Gastroesophageal sphincter (tissue), 4 donors: Measurements from ENCODE around the gene HOXD13. TPM values are rescaled to one million over a fixed set of nuclear protein-coding genes. Genes with fewer than 3 reads are reported as not detected.
A peak's percentile ranks its signal among the peaks of the same experiment; 100 is the strongest.

Experiments
- ATAC-seq: fragments of 150-250 bp; one replicate; pipeline ENCODE4 v1.9.1; 2016; ENCODE audit warnings: mild to moderate bottlenecking, moderate library complexity
- H3K27ac ChIP-seq, 4 donors: fragments of 200-600 bp; sonication (generic) in 3 of 4; 1 replicate in 3 of 4; 2 replicates in 1 of 4; pipeline ENCODE4 v1.5.1; 2016 to 2019
- H3K27me3 ChIP-seq: fragments of 200-600 bp; sonication (generic); one replicate; pipeline ENCODE4 v1.5.1; 2019
- H3K36me3 ChIP-seq, 2 donors: fragments of 200-600 bp; sonication (generic); one replicate each; pipeline ENCODE4 v1.5.1; 2019; ENCODE audit warnings: control low read depth in 1 of 2
- H3K4me1 ChIP-seq, 3 donors: fragments of 200-600 bp; sonication (generic); 1 replicate in 2 of 3; 2 replicates in 1 of 3; pipeline ENCODE4 v1.5.1; 2016 to 2019; ENCODE audit warnings: control low read depth in 2 of 3
- H3K4me3 ChIP-seq, 2 donors: fragments of 200-600 bp; sonication (generic); one replicate each; pipeline ENCODE4 v1.5.1; 2019; ENCODE audit warnings: mild to moderate bottlenecking in 1 of 2, moderate library complexity in 1 of 2
- H3K9me3 ChIP-seq, 3 donors: fragments of 200-600 bp; sonication (generic); one replicate each; pipeline ENCODE4 v1.5.1; 2017 to 2019; ENCODE audit warnings: control low read depth in 2 of 3
- CTCF ChIP-seq, 4 experiments: fragments of 200-600 bp in 2 of 4; fragments of 450-650 bp in 2 of 4; sonication (generic) in 1 of 4; IDR thresholded peaks; one replicate each; pipeline ENCODE4 v1.5.1; 2017 to 2019; ENCODE audit warnings: antibody characterized with exemption in 4 of 4, mild to moderate bottlenecking in 2 of 4, moderate library complexity in 2 of 4
- EP300 ChIP-seq: sonication (generic); formaldehyde crosslinking; IDR thresholded peaks from one replicate; pipeline ENCODE4 v1.6.1; 2017; ENCODE audit warnings: antibody characterized with exemption, mild to moderate bottlenecking
- POLR2A ChIP-seq, 2 donors: fragments of 450-650 bp; IDR thresholded peaks; one replicate each; pipeline ENCODE4 v1.6.1; 2017; ENCODE audit warnings: antibody characterized with exemption in 2 of 2, mild to moderate bottlenecking in 2 of 2, moderate library complexity in 1 of 2
- POLR2AphosphoS5 ChIP-seq: sonication (generic); formaldehyde crosslinking; IDR thresholded peaks from one replicate; pipeline ENCODE4 v1.6.1; 2017; ENCODE audit warnings: antibody characterized with exemption
- WGBS, 2 donors: methylation state at CpG; one replicate each; pipeline ENCODE4 v1.1.5; 2018; ENCODE audit warnings: low coverage in 1 of 2; 5-methylcytosine and 5-hydroxymethylcytosine counted together
- total RNA-seq, 4 donors: library from RNA; depleted of rRNA; stranded (reverse); fragments of >200 nt; gene quantifications; one replicate each; pipeline ENCODE4 v1.1.0, GENCODE V29; 2016

Gene HOXD13
- total RNA-seq, 4 donors from 2014 or later, result not detected

- H3K27me3 ChIP-seq, result peaks cover 100% of the 10 kb centered on the region
- TF ChIP-seq EP300, result no peak
- no peak for TF ChIP-seq POLR2AphosphoS5
- no peak for TF ChIP-seq POLR2A (IDR thresholded peaks at IDR 0.05)
- TF ChIP-seq CTCF (IDR thresholded peaks at IDR 0.05), result no peak
- H3K27ac ChIP-seq, result no peak overlapping the region
- peaks cover 0 to 49% (median 24%) of the 10 kb centered on the region in 3 donors for H3K4me1 ChIP-seq
- no peaks in the 10 kb centered on the region for H3K9me3 ChIP-seq
- no peak overlapping the region for H3K4me3 ChIP-seq
- H3K36me3 ChIP-seq, result no peaks in the 10 kb centered on the region
- 3 to 4% methylated on average over 8 to 12 of the region's 12 CpGs for WGBS, 2 donors
- no peak for ATAC-seq
Observed at GRCh38 chr2:176094349-176094748, 1.8 kb downstream of the HOXD13 start.

- 7 to 14% methylated on average over 3 to 5 of the region's 5 CpGs for WGBS, 2 donors
- H3K27ac ChIP-seq, result no peak overlapping the region
- peaks cover 100% of the 10 kb centered on the region for H3K27me3 ChIP-seq
- H3K4me1 ChIP-seq, result peaks cover 0 to 60% (median 24%) of the 10 kb centered on the region in 3 donors
- no peak for TF ChIP-seq POLR2A (IDR thresholded peaks at IDR 0.05)
- no peak for TF ChIP-seq CTCF (IDR thresholded peaks at IDR 0.05)
- TF ChIP-seq POLR2AphosphoS5, result no peak
- no peak for TF ChIP-seq EP300
- H3K4me3 ChIP-seq, result no peak overlapping the region
- no peaks in the 10 kb centered on the region for H3K9me3 ChIP-seq
- no peaks in the 10 kb centered on the region for H3K36me3 ChIP-seq
- no peak for ATAC-seq
Observed at GRCh38 chr2:176095421-176095820, 2.9 kb downstream of the HOXD13 start.

GRCh38 chr2:176096243-176096985 is 3.9 kb downstream of the HOXD13 start:
- H3K4me3 ChIP-seq, result peak overlapping the region in 1 of 2 donors; percentile 46
- 11 to 17% methylated on average over 8 to 13 of the region's 16 CpGs for WGBS, 2 donors
- no peak for ATAC-seq
- H3K4me1 ChIP-seq, result peaks cover 0 to 62% (median 24%) of the 10 kb centered on the region in 3 donors
- peaks cover 100% of the 10 kb centered on the region for H3K27me3 ChIP-seq
- TF ChIP-seq POLR2A (IDR thresholded peaks at IDR 0.05) (no peak), CTCF (IDR thresholded peaks at IDR 0.05) (no peak)
- no peaks in the 10 kb centered on the region for H3K9me3 ChIP-seq
- no peak overlapping the region for H3K27ac ChIP-seq
- H3K36me3 ChIP-seq, result no peaks in the 10 kb centered on the region

DNA sequence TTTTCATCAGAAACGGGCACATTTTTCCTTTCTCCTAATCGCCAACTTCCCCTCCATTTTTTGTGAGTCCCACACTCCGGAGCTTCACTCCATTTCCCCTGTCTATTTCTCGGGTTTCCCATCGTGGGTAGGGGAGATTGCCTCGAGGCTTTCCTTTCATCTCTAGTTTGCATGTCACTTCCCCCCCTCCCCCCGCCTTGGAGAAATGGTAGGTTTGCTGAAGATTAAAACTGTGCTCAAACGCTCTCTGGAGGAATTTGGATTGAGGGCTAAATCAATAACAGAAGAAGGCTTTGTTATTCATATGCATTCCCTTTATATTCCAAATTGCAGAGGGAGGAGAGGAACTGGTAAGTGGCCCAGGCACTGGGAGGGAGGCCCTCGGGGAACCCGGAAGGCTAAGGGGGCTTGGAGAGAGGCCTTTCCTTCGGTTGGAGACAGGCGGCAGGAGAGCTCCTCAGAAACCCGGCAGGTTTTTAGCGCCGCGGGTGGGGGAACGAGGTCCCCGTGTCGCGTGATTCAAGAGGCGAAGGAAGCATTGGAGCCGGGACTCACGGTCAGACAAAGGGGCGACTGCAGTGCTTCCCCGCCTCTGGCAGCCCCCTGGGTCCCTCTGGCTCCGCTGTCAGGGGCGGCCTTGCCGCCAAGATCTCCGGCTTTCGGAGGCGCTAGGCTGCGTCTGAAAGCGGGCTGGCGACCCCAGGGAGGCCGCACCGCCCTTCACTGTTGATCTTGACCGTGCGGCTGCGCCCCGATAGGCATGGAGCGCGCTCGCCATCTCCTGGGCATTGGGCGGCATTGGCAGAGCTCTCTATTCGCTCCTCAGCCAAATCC is 4.7 kb downstream of the HOXD13 start:
- Histone ChIP-seq H3K4me1 (peaks cover 0 to 57% (median 24%) of the 10 kb centered on the region in 3 donors), H3K36me3 (no peaks in the 10 kb centered on the region), H3K27ac (no peak overlapping the region), H3K27me3 (peaks cover 100% of the 10 kb centered on the region), H3K4me3 (peak overlapping the region; percentile 5 to 46), H3K9me3 (no peaks in the 10 kb centered on the region)
- 3% methylated on average over 23 to 42 of the region's 45 CpGs for WGBS, 2 donors
- peak; percentile 69 for ATAC-seq
- TF ChIP-seq CTCF (IDR thresholded peaks at IDR 0.05) (peak in 3 of 4 experiments; percentile 54 to 88 (median 61)), POLR2A (IDR thresholded peaks at IDR 0.05) (no peak), POLR2AphosphoS5 (no peak), EP300 (no peak)
